ENCODE results near the gene DUSP7. TPM values are rescaled to one million over a fixed set of nuclear protein-coding genes. Genes with fewer than 3 reads are reported as not detected.

DUSP7 gene
- total RNA-seq, 1 experiment from 2014 or later: 16.6 TPM

- H3K27me3 ChIP-seq (ENCODE audit: insufficient read depth, low read length): no peaks in the 10 kb centered on the region
- no peaks in the 10 kb centered on the region for H3K9me3 ChIP-seq (ENCODE audit: control insufficient read depth in 1 of 2, insufficient read depth in 1 of 2, low read depth in 1 of 2, low read length in 2 of 2)
- intact Hi-C loops (cut with micrococcal nuclease): loop anchor here (1.0 to 5.0 kb wide), 6 partner anchors 55 to 336 kb away; partner anchors contain the start of genes DUSP7 and PARP3
- H3K4me1 ChIP-seq (ENCODE audit: control insufficient read depth in 1 of 2, insufficient read depth in 2 of 2, low read length in 2 of 2): peaks cover 11 to 35% of the 10 kb centered on the region in 2 experiments
- no peak overlapping the region for H2AFZ ChIP-seq (ENCODE audit: low read depth, low read length, poor library complexity, severe bottlenecking)
- H3K4me2 ChIP-seq (ENCODE audit: low read length): peak overlapping the region; percentile 71
- no peak overlapping the region for H3K4me3 ChIP-seq (replicated peaks in 1 of 2; ENCODE audit: low read depth in 1 of 2, low read length in 2 of 2)
- no peaks in the 10 kb centered on the region for H4K20me1 ChIP-seq (ENCODE audit: insufficient read depth)
- H3K79me2 ChIP-seq (ENCODE audit: insufficient read depth, low read length): no peaks in the 10 kb centered on the region
- peak; percentile 59 for DNase-seq (ENCODE audit: low read depth, low spot score)
- no peak overlapping the region for H3K9ac ChIP-seq (ENCODE audit: low read length)
- ChIA-PET CTCF (interaction anchor here (0.7 to 2.6 kb wide), 15 partner anchors 10 to 384 kb away, joined by 3 to 13 read pairs (median 4); partner anchors contain the start of gene ALAS1), POLR2A (interaction anchor here (1.1 kb wide), 1 partner anchor 10 kb away, joined by 3 read pairs; no protein-coding TSS in a partner anchor), RAD21 (ENCODE audit: low non-redundant PET in 1 of 2, low total read pairs in 2 of 2, uncharacterized antibody in 2 of 2, unreplicated experiment in 2 of 2) (interaction anchor here in 1 of 2 experiments (1.2 to 1.9 kb wide), 2 partner anchors 52 to 143 kb away, joined by 4 to 5 read pairs; no protein-coding TSS in a partner anchor)
- peak; percentile 96 for ATAC-seq
- BruUV-seq (replicated peaks): no TSS peak
- H3K27ac ChIP-seq (ENCODE audit: low read depth, low read length): no peak overlapping the region; the same call in 1 of the 2 replicates
- TF ChIP-seq EGR1 (IDR thresholded peaks at IDR 0.05; ENCODE audit: low read depth) (no peak), ELF1 (IDR thresholded peaks at IDR 0.05; ENCODE audit: borderline replicate concordance, low read depth) (no peak), SIN3A (IDR thresholded peaks at IDR 0.05; ENCODE audit: low read depth) (no peak), EZH2phosphoT487 (IDR thresholded peaks at IDR 0.05; ENCODE audit: borderline replicate concordance) (no peak), CTCF (IDR thresholded peaks at IDR 0.05 in 2 of 3, conservative IDR thresholded peaks at IDR 0.05 in 1 of 3; ENCODE audit: borderline replicate concordance in 1 of 3, insufficient read depth in 1 of 3, low read depth in 2 of 3, low read length in 2 of 3) (peak in 2 of 3 experiments; percentile 95 to 98; a peak in 4 of 6 replicates)
- no peaks in the 10 kb centered on the region for H3K9me2 ChIP-seq (ENCODE audit: insufficient read depth)
- no peaks in the 10 kb centered on the region for H3K36me3 ChIP-seq (ENCODE audit: control insufficient read depth in 1 of 2, insufficient read depth in 2 of 2, low read length in 2 of 2)
These were observed 54.9 kb downstream of the DUSP7 start for GRCh38 chr3:52001443-52001974.

GRCh38 chr3:51999846-52000245 lies 56.5 kb downstream of the DUSP7 start:
- CTCF ChIA-PET: no interaction called here
- no peak overlapping the region for H3K4me3 ChIP-seq (replicated peaks in 1 of 2; ENCODE audit: low read depth in 1 of 2, low read length in 2 of 2)
- no peak overlapping the region for H3K4me2 ChIP-seq (ENCODE audit: low read length)
- H3K36me3 ChIP-seq (ENCODE audit: control insufficient read depth in 1 of 2, insufficient read depth in 2 of 2, low read length in 2 of 2): peaks cover 2 to 5% of the 10 kb centered on the region in 2 experiments; a peak in 3 of 4 replicates
- no peak for DNase-seq (ENCODE audit: low read depth, low spot score)
- H3K4me1 ChIP-seq (ENCODE audit: control insufficient read depth in 1 of 2, insufficient read depth in 2 of 2, low read length in 2 of 2): peaks cover 6 to 27% of the 10 kb centered on the region in 2 experiments
- RAD21 ChIA-PET (ENCODE audit: low non-redundant PET in 1 of 2, low total read pairs in 2 of 2, uncharacterized antibody in 2 of 2, unreplicated experiment in 2 of 2): no interaction called here
- no peaks in the 10 kb centered on the region for H3K27me3 ChIP-seq (ENCODE audit: insufficient read depth, low read length)
- H2AFZ ChIP-seq (ENCODE audit: low read depth, low read length, poor library complexity, severe bottlenecking): no peak overlapping the region
- TF ChIP-seq ZNF274 (IDR thresholded peaks at IDR 0.05; ENCODE audit: low read depth, low read length) (no peak), EGR1 (IDR thresholded peaks at IDR 0.05; ENCODE audit: low read depth) (no peak), POLR2AphosphoS5 (IDR thresholded peaks at IDR 0.05; ENCODE audit: low read depth, low read length) (no peak), TCF7L2 (IDR thresholded peaks at IDR 0.05; ENCODE audit: borderline replicate concordance, extremely low read depth, insufficient read depth, insufficient read length) (no peak)
- TF ChIP-seq, protein P1, sequence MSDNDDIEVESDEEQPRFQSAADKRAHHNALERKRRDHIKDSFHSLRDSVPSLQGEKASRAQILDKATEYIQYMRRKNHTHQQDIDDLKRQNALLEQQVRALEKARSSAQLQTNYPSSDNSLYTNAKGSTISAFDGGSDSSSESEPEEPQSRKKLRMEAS (IDR thresholded peaks at IDR 0.05): no peak
- H3K79me2 ChIP-seq (ENCODE audit: insufficient read depth, low read length): peaks cover 9% of the 10 kb centered on the region
- no peaks in the 10 kb centered on the region for H3K9me3 ChIP-seq (ENCODE audit: control insufficient read depth in 1 of 2, insufficient read depth in 1 of 2, low read depth in 1 of 2, low read length in 2 of 2)
- POLR2A ChIA-PET: no interaction called here
- no peaks in the 10 kb centered on the region for H4K20me1 ChIP-seq (ENCODE audit: insufficient read depth)
- intact Hi-C loops (cut with micrococcal nuclease): loop anchor here (2.0 to 5.0 kb wide), 4 partner anchors 57 to 337 kb away; partner anchors contain the start of genes DUSP7 and PARP3
- no peak overlapping the region for H3K9ac ChIP-seq (ENCODE audit: low read length)
- no peak for ATAC-seq
- H3K9me2 ChIP-seq (ENCODE audit: insufficient read depth): no peaks in the 10 kb centered on the region
- no peak overlapping the region for H3K27ac ChIP-seq (ENCODE audit: low read depth, low read length)
- no TSS peak for BruUV-seq (replicated peaks)

All from HCT116 (cell line).